ENCODE results near the gene FAM20C.
"Not testable (repeated sequence)": the region's sequence is repeated elsewhere in the genome, so short reads cannot be mapped to it uniquely, and the experiment has no call there.

FAM20C gene

DNA sequence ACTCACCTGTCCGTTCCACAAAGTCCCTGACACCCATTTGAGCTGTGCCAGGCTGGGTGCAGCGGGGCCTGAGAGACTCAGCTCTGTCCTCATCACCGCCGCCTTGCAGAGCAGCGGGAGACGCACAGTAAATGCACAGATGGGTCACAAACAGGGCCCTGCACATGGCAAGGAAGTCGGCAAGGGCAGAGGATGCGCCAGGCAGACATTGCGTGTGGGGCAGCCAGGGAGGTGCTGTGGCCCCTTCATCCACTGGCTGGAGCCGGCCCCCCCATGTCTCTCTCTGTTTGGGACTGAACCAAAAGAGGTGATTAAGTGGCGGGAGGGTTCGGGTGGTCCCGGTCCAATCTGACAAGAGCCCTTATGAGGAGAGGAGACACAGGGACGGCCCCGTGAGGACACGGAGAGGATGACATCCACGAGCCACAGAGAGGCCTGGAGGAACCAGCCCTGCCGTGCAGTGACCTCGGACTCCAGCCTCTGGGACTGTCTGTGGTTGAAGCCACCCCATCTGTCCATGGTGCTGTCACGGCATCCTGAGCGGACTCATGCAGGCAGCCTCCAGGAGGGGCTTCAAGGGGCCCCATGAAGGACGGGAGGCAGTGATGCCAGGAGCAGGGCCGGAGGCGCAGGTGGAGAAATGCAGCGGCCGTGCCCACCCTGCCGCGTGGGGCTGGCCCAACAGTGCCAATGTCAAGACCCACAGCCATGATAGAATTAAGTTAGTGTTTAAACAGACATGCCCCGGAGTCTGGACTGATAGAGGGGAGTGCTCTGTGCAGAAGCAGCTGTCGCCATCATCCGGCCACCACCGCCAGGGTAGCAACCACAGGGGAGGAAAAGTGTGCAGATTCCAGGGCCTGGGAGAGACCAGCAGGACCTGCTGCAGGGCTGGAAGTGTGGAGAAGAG, 69.2 kb downstream of the FAM20C start:
- H3K4me3 ChIP-seq (ENCODE audit: low read depth, low read length) = no peak overlapping the region
- DNase-seq (ENCODE audit: low read depth) = no peak

DNA sequence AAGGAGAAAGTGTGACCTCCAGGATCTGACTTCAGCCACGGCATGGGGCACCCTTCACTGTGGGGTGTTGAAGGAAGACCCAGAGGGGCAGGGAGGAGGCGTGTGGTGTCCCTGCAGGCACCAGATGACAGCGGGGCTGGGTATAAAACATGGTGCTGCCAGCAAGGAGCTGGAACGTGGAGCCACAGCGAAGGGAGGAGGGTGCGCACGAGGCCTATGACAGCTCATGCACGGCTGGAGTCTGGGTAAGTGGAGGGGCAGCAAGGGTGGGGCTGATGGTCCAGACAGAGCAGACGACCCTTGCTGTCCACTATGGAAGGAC, 69.8 kb downstream of the FAM20C start:
- no peak for DNase-seq (ENCODE audit: low read depth)
- H3K4me3 ChIP-seq (ENCODE audit: low read depth, low read length) = no peak overlapping the region

DNA sequence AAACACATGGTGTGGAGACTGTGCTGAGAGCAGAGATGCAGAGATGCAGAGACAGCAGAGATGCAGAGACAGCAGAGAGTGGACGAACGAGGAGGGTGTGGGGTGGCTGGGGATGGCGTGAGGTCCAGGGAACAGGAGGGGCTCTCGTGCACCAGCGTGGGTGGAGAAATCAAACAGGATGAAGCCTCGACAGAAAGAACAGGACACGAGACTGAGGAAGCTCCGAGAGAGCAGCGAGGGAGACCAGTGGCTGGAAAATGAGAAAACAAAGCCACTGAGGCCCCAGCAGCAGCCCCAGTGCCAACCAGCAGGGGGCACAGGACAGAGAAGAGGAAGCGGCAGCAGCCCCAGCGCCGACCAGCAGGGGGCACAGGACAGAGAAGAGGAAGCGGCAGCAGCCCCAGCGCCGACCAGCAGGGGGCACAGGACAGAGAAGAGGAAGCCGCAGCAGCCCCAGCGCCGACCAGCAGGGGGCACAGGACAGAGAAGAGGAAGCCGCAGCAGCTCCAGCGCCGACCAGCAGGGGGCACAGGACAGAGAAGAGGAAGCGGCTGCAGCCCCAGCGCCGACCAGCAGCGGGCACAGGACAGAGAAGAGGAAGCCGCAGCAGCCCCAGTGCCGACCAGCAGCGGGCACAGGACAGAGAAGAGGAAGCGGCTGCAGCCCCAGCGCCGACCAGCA, 70.4 kb downstream of the FAM20C start:
- DNase-seq (ENCODE audit: low read depth); H3K4me3 ChIP-seq (ENCODE audit: low read depth, low read length): not testable (repeated sequence)

DNA sequence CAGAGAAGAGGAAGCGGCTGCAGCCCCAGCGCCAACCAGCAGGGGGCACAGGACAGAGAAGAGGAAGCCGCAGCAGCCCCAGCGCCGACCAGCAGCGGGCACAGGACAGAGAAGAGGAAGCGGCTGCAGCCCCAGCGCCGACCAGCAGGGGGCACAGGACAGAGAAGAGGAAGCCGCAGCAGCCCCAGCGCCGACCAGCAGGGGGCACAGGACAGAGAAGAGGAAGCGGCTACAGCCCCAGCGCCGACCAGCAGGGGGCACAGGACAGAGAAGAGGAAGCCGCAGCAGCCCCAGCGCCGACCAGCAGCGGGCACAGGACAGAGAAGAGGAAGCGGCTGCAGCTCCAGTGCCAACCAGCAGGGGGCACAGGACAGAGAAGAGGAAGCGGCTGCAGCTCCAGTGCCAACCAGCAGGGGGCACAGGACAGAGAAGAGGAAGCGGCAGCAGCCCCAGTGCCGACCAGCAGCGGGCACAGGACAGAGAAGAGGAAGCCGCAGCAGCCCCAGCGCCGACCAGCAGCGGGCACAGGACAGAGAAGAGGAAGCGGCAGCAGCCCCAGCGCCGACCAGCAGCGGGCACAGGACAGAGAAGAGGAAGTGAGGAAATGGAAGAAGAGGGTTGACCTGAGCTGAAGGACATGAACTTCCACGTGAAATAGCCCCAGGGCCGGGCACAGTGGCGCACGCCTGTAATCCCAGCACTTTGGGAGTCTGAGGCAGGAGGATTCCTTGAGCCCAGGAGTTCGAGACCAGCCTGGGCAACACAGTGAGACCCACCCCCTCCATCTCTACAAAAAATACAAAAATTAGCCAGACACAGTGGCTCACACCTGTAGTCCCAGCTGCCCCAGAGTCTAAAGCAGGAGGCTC, 71.3 kb downstream of the FAM20C start:
- not testable (repeated sequence) for DNase-seq (ENCODE audit: low read depth); H3K4me3 ChIP-seq (ENCODE audit: low read depth, low read length)

DNA sequence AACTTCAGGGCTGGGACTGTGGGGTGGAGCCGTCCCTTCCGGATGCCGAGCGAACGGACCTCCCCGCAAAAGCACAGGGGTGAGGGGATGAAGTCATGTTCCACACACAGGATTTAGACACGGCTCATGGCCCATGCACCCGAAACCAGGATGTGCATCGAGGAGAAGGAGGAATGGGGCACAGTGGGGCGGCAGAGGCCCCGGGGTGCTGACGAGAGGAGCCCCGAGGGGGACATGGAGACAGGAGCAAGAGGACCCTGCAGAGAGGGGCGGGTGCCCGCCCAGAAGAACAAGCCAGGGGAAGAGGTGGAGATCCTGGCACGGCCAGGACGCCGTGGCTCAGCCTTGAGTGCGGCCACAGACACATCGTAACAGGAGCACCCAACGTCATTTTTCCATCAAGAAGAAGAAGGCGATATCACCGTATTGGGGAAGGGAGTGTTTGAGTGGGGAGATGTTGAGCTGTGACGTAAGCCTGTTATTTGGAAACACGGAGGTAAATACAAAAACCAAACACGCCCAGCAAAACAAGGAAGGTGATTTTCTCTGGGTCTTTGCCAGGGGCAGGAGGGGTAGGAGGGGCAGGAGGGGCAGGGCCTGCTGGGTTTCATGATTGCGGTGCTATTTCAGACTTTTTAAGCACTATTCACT, 72.3 kb downstream of the FAM20C start:
- no peak overlapping the region for H3K4me3 ChIP-seq (ENCODE audit: low read depth, low read length)
- DNase-seq (ENCODE audit: low read depth) = no peak

DNA sequence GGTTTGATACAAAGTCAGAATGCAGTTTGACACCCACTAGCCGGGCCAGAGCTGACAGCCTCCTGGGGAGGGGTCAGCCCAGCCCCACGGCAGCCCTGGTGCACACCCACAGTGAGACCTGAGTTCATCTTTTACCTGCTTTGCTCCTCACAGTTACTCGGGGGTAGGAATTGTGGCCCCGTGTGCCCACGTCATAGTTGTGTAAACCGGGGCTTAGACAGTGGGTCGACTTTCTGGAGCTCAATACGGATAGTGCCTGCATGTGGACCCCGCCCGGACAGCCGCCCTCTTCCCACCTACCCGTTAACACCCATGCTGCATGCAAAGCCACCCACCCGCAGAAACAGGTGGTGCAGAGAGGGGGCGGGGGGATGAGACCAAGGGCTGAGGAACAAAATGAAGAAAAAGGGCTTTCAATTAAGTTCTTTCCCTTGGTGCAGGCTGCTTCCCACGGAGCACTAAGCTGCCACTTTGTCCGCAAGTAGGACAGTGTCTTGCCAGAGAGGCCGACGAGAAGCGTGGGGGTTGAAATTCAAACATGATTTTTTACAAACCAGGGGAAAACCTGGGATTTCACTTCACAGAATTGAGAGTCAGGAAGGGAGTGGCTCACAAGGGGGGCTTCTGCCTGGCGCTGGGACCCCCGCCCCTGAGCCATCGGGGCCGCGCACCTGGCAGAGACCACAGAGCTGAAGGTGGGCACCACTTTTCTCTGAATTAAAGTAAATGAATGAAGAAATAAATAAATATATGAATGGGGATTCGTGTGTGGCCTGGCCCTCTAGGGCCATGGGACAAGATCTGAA, 73.0 kb downstream of the FAM20C start:
- H3K4me3 ChIP-seq (ENCODE audit: low read depth, low read length) = no peak overlapping the region
- no peak for DNase-seq (ENCODE audit: low read depth)

DNA sequence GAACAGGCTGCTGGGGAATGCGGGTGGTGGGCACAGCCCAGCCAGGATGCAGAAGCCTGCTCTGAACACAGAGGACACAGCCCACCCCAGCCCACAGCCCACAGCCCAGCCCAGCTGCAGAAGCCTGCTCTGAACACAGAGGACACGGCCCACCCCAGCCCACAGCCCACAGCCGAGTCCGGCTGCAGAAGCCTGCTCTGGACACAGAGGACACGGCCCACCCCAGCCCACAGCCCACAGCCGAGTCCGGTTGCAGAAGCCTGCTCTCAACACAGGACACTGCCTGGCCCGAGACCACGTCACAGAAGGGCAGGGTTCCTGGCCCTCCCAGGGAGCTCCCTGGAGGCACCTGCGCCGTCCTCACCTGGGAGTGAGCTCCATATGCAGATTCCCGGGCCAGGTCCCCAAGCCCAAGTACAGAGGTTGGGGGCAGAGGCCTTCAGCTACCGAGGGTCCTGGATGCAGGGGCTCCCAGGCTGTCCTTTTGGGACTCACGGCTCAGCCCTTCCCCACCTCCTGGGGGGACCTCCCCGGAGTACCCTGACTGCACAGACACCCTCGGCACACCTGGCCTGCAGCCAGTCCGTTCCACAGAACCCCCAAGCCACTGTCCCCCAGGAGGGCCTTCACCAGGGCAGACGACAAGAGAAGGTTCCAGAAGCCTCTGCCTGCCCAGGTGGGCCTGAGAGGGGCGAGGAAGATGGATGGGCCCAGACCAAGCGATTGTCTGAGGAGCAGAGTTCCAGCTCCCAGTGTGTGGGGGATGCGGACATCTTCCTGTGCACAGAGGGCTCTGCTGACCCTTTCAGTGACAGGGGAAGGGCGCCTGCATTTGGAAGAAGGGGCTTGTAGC, 73.9 kb downstream of the FAM20C start:
- no peak overlapping the region for H3K4me3 ChIP-seq (ENCODE audit: low read depth, low read length)
- no peak for DNase-seq (ENCODE audit: low read depth)

DNA sequence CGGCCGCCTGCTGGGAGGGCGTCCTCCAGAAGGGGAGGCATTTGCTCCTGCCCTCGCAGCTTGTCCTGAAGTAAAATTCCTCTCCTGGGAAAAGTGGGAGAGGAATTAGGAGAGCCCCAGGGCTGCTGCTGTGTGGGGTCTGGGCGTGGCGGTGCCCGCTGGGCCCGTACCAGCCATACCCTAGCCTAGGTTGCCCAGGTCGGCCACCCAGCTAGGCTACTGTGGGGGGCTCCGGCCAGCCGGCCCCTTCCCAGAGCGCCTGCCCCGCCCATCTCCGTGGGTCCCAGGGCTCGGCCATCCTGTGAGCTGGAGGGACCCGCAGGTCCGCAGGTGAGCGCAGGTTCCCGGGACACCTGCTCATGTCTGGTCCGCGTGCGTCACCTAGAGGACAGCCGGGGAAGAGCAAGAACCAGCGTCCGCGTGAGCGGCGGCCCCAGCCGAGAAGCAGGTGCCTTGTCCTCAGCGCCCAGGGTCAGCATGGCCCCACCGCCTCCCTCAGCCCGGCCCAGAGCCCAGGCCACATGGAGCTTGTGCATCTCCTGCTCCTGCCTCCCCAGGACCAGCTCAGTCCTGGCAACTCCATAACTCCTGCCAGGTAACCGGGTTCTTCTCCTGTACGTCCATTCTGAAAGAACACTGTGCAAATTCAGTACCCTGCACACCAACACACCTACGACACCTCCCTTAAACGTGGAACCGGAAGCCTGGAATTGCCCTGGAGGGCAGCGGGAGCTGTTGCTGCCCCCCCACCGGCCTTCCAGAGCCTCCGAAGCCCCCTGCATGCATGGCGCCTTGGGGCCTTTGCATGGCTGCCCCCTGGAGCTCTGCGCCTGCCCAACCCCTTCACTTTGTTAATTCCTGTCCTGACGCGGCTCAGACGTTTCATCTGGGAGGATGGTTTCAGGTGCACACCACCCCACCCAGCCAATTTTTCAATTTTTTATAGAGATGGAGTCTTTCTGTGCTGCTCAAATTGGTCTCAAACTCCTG, 74.8 kb downstream of the FAM20C start:
- DNase-seq (ENCODE audit: low read depth) = no peak
- H3K4me3 ChIP-seq (ENCODE audit: low read depth, low read length) = no peak overlapping the region

DNA sequence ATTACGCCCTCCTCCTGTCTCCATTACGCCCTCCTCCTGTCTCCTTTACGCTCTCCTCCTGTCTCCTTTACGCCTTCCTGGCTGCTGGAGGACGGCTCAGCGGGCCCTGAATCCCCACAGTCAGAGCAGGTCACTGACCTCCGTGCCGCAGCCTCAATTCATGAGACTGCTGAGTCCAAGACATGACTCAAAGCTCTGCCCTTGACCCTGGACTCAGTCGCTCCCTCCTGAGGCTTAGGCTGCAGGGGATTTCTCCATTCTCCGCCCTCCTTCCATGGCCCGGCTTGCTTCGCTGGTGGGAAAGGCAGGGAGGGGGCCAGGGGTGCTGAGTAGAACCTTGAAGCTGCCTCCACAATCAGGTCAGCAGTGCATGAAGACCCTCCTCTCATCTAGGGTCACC, 76.6 kb downstream of the FAM20C start:
- no peak for DNase-seq (ENCODE audit: low read depth)
- no peak overlapping the region for H3K4me3 ChIP-seq (ENCODE audit: low read depth, low read length)

DNA sequence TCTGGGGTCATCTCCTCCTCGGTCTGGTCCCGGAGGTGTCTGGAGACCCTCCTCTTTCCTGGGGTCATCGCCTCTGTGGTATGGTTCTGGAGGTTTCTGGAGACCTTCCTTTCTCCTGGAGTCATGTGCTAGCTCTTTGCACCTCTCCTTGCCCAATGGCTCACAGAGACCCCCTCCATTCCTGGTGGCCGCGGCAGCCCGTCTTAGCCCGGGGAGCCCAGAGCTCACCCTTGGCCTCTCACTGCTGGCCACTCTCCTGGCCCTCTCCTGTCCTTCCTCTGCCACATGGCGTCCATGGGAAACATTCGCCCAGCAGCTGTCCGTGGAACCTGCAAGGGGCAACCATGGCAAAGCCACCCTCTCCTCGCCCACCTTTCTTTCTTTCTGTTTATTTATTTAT, 77.3 kb downstream of the FAM20C start:
- H3K4me3 ChIP-seq (ENCODE audit: low read depth, low read length) = no peak overlapping the region
- DNase-seq (ENCODE audit: low read depth) = no peak

DNA sequence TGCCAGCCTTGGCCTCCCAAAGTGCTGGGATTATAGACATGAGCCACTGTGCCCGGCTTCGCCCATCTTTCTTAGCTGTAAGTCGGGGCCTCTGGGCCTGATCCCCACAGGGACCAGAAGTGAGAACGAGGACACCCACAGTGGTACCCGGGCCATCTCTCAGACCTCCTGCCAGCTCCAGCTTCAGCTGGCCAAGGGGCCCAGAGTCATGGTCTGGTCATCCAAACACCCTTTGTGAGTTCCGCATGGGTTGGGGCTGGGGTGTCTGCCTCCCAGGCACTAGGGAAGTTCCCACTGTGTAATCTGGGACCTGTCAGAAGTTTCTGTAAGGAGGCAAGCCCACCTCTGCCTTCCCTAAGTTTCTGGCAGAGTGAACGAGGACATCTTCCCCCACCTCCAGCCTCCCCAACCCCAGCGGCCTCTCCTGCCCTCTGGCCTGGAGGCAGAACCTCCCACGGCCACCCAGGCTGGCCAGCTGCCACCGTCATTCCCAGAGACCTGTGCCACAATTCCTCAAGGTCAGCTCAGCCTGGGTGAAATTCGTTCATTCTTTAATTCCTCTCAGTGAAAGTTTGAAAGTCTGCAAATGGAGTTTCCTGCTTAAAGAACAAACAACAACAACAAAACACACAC, 78.1 kb downstream of the FAM20C start:
- H3K4me3 ChIP-seq (ENCODE audit: low read depth, low read length) = no peak overlapping the region
- no peak for DNase-seq (ENCODE audit: low read depth)

DNA sequence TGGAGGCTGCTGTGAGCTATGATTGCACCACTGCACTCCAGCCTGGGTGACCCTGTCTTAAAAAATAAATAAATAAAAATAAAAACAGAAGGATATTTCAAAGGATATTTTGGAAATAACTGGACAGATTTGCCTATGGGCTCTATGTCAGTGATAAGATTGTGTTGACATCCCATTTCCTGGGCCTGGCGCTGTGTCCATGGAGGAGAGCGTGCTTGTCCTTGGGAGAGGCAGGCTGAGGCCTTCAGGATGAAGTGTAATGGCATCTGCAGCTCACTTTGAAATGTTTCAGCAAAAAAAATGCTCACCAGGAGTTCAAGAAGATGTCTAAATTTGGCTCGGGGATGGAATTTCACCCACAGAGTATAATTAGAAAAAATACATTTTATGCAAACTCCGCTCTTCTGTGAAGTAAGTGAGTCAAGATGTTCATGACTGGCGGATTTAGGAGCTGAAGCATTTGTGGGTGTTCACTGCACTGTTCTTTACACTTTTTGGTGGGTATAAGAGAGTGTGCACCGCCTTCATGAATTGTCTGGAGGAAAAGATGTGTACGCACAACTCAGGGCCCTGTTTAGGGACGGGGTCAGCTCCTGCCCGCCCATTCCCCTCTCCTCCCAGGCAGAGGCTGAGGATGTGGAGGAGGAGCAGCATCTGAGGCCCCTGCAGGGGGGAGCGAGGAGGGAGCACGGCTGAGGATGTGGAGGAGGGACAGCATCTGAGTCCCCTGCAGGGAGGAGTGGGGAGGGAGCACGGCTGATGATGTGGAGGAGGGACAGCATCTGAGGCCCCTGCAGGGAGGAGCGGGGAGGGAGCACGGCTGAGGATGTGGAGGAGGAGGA, 79.1 kb downstream of the FAM20C start:
- no peak overlapping the region for H3K4me3 ChIP-seq (ENCODE audit: low read depth, low read length)
- no peak for DNase-seq (ENCODE audit: low read depth)

DNA sequence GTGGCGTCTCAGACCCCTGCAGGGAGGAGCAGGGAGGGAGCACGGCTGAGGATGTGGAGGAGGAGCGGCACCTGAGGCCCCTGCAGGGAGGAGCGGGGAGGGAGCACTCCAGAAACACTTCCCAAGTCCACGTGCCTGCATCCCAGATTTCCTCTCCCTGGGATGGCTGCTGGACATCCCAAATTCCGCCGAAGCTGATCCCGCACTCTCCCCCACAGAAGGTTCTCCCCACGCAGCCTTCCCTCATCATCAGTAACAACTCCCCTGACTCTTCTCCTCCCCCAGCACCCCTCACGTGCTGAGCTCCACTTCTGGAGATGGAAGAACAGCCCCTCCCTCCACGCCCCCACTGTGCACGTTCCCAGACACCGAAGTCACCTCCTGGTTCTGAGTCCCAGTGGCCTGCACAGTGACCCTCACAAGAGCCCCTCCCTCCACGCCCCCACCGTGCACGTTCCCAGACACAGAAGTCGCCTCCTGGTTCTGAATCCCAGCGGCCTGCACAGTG, 79.8 kb downstream of the FAM20C start:
- H3K4me3 ChIP-seq (ENCODE audit: low read depth, low read length) = no peak overlapping the region
- no peak for DNase-seq (ENCODE audit: low read depth)

DNA sequence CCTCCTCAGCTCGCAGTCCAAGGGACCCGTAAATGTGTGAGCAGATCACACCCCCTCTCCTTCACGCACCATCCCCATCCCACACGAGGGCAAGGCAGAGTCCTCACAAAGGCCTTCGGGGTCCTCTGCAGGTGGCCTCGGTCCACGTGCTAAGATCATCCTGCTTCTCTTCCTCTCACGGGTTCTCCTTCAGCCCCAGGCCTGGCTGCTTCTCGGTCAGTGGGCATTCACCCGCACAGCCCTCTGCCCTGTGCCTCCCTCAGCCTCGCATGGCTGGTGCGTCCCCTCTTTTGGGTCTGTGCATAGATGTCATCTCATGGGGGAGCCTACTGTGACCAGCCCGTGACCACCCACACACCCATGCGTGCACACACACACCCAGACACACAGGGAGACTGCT, 80.3 kb downstream of the FAM20C start:
- DNase-seq (ENCODE audit: low read depth) = no peak
- H3K4me3 ChIP-seq (ENCODE audit: low read depth, low read length) = no peak overlapping the region

DNA sequence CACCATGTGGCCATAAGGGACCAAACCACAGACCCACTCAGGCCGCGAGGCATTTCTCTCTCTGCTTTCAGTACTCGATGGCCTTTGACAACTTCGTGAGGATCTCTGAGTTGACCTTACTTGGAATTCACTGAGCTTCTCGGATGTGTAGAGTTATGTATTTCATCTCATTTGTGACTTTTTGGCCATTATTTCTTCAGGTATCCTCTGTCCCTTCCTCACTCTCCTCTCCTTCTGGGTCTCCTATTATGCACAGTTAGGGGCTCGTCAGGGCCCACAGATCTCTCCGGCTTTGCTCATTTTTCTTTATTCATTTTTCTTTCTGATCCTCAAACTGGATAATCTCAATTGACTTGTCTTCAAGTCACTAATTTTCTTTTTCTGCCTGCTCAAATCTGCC, 81.0 kb downstream of the FAM20C start:
- DNase-seq (ENCODE audit: low read depth) = no peak
- H3K4me3 ChIP-seq (ENCODE audit: low read depth, low read length) = no peak overlapping the region

Data from skeletal muscle cell (primary cell).